DOHH2 (cell line): ENCODE results near the gene COBLL1.

Experiments
- H3F3A ChIP-seq: fragments of 200-600 bp; sonication (generic), shearing (Covaris generic); 2 replicates; pipeline ENCODE4 v1.6.0; 2016; ENCODE audit warnings: antibody characterized with exemption, mild to moderate bottlenecking; ENCODE audit not compliant: control insufficient read depth, insufficient read depth
- H3K27ac ChIP-seq: fragments of 200-600 bp; sonication (generic); 2 replicates; pipeline ENCODE4 v1.5.1; 2014; ENCODE audit warnings: low read depth, mild to moderate bottlenecking, low read length, moderate library complexity
- H3K27me3 ChIP-seq: fragments of 200-600 bp; sonication (generic); 2 replicates; pipeline ENCODE4 v1.6.1; 2014; ENCODE audit warnings: mild to moderate bottlenecking, low read length, mixed read lengths; ENCODE audit not compliant: control insufficient read depth
- H3K36me3 ChIP-seq: fragments of 200-600 bp; sonication (generic); 2 replicates; pipeline ENCODE4 v1.6.1; 2014; ENCODE audit warnings: mild to moderate bottlenecking, low read length, moderate library complexity, mixed read lengths; ENCODE audit not compliant: control insufficient read depth
- H3K4me1 ChIP-seq: fragments of 200-600 bp; sonication (generic); 2 replicates; pipeline ENCODE4 v1.6.1; 2014; ENCODE audit warnings: mild to moderate bottlenecking, low read length, mixed read lengths; ENCODE audit not compliant: control insufficient read depth
- H3K4me2 ChIP-seq: fragments of 200-600 bp; sonication (generic); 2 replicates; pipeline ENCODE4 v1.6.0; 2014; ENCODE audit warnings: mild to moderate bottlenecking, low read length, moderate library complexity
- H3K4me3 ChIP-seq: fragments of 200-600 bp; sonication (generic); 2 replicates; pipeline ENCODE4 v1.5.1; 2014; ENCODE audit warnings: mild to moderate bottlenecking, low read length, mixed read lengths
- H3K79me2 ChIP-seq: fragments of 200-600 bp; sonication (generic); 2 replicates; pipeline ENCODE4 v1.6.1; 2014; ENCODE audit warnings: mild to moderate bottlenecking, low read length, mixed read lengths; ENCODE audit not compliant: control insufficient read depth
- H3K9me2 ChIP-seq: fragments of 200-600 bp; sonication (generic); replicated peaks from 2 replicates; pipeline ENCODE4 v1.6.1; 2014; ENCODE audit warnings: mild to moderate bottlenecking, low read length, mixed read lengths; ENCODE audit not compliant: control insufficient read depth
- H3K9me3 ChIP-seq: fragments of 200-600 bp; sonication (generic); 2 replicates; pipeline ENCODE4 v1.6.1; 2014; ENCODE audit warnings: antibody characterized with exemption, low read length, mixed read lengths; ENCODE audit not compliant: control insufficient read depth, insufficient read depth
- H4K20me1 ChIP-seq: fragments of 200-600 bp; sonication (generic); 2 replicates; pipeline ENCODE4 v1.6.0; 2014; ENCODE audit warnings: low read depth, mild to moderate bottlenecking, antibody characterized with exemption, low read length, moderate library complexity; ENCODE audit not compliant: control insufficient read depth, insufficient read depth
- EZH2phosphoT487 ChIP-seq: fragments of 200-600 bp; sonication (generic); IDR thresholded peaks from 2 replicates; pipeline ENCODE4 v1.6.1; 2017; ENCODE audit warnings: borderline replicate concordance, mild to moderate bottlenecking, antibody characterized with exemption, low read length, moderate library complexity, mixed read lengths
- TF ChIP-seq, protein P1 (sequence below): fragments of 200-600 bp; sonication (generic); IDR thresholded peaks from one replicate; pipeline ENCODE4 v1.5.1; 2014; ENCODE audit warnings: antibody characterized with exemption, mild to moderate bottlenecking, low read depth, low read length; ENCODE audit not compliant: poor library complexity, severe bottlenecking

The COBLL1 gene

DNA sequence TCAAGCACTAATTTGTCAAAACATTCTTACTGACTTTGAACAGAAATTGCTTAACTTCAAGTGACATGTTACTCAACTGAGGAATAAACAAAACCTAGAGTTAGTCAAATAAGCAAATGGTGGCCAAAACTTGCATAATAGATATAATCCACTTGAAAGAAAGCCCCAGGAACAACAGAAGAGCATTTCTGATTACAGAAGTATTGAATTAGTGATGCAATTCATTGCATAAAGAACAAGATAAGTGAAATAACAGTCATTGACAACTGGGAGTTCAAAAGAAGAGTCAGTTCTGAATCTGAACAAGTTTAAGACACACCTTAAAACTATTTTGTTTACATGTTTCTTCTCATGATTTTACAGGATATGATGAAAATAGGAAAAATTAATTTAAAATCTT lies 30.8 kb downstream of the COBLL1 start:
- Histone ChIP-seq H3K9me2 (no peaks in the 10 kb centered on the region), H3K27ac (no peak overlapping the region), H3K27me3 (no peaks in the 10 kb centered on the region), H3K79me2 (no peaks in the 10 kb centered on the region), H3K4me3 (no peak overlapping the region), H3K4me2 (no peak overlapping the region), H3K4me1 (peaks cover 4% of the 10 kb centered on the region; the same call in 1 of the 2 replicates), H4K20me1 (no peaks in the 10 kb centered on the region), H3K36me3 (no peaks in the 10 kb centered on the region), H3F3A (no peaks in the 10 kb centered on the region), H3K9me3 (no peaks in the 10 kb centered on the region)
- TF ChIP-seq EZH2phosphoT487: no peak

DNA sequence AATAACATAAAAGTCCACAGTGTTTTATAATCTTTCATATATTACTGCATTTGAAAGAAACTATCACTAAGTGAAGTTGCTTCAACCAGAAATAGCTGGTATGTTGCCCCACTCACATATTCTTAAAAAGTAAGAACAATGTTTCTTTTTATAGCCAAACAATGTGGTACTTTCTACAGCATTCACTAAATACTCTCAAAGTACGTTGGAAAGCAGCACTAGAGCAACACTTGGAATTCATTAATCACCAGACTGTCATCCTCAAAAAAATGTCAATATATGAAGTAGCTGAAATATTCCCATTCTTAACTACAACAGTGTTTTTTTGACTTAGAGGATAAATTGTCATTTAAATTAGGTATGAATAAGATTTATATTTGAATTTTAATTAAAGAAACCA lies 32.8 kb downstream of the COBLL1 start:
- no peak overlapping the region for H3K27ac ChIP-seq
- H3K9me3 ChIP-seq: no peaks in the 10 kb centered on the region
- H4K20me1 ChIP-seq: no peaks in the 10 kb centered on the region
- no peaks in the 10 kb centered on the region for H3K36me3 ChIP-seq
- H3K4me3 ChIP-seq: no peak overlapping the region
- peaks cover 6% of the 10 kb centered on the region for H3K4me1 ChIP-seq
- H3K27me3 ChIP-seq: no peaks in the 10 kb centered on the region
- no peaks in the 10 kb centered on the region for H3K9me2 ChIP-seq
- no peaks in the 10 kb centered on the region for H3K79me2 ChIP-seq
- TF ChIP-seq, protein P1, sequence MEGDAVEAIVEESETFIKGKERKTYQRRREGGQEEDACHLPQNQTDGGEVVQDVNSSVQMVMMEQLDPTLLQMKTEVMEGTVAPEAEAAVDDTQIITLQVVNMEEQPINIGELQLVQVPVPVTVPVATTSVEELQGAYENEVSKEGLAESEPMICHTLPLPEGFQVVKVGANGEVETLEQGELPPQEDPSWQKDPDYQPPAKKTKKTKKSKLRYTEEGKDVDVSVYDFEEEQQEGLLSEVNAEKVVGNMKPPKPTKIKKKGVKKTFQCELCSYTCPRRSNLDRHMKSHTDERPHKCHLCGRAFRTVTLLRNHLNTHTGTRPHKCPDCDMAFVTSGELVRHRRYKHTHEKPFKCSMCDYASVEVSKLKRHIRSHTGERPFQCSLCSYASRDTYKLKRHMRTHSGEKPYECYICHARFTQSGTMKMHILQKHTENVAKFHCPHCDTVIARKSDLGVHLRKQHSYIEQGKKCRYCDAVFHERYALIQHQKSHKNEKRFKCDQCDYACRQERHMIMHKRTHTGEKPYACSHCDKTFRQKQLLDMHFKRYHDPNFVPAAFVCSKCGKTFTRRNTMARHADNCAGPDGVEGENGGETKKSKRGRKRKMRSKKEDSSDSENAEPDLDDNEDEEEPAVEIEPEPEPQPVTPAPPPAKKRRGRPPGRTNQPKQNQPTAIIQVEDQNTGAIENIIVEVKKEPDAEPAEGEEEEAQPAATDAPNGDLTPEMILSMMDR: no peak
- TF ChIP-seq EZH2phosphoT487: no peak
- no peaks in the 10 kb centered on the region for H3F3A ChIP-seq
- H3K4me2 ChIP-seq: no peak overlapping the region

DNA sequence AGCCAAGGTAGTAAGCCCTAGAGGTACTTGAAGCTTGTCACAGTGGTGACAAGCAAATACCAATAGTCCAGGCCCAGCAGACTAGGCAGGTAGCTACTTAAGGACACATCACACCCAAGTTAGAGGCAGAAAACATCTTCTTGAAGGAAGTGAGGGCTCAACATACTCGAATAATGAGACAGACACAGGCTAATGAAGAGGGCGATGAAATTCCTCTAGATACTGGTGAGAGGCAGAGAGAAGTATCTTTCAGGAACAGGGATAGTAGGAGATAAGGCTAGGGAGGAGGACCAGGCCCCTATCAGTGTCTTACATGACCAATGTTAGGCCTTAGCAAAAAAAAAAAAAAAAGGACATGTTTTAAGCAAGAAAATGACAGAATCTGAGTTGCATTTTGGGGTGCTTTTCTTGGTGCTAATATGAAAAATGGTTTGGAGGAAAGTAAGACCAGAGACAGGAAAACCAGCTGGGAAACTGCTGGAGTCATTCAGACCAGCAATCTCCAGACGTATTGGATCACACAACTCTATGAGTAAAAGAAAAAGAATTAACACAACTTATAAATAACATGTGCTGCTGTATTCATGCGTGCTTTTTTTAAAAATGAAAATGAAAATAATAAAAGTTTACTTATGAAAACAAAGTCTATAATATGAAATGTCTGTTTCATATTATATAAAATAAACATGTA lies 37.7 kb downstream of the COBLL1 start:
- Histone ChIP-seq H3K79me2 (no peaks in the 10 kb centered on the region), H3K9me2 (no peaks in the 10 kb centered on the region), H3F3A (0 out of 2 replicates have a peak, but pooled peaks cover 3% of the 10 kb centered on the region), H3K36me3 (no peaks in the 10 kb centered on the region), H3K4me3 (no peak overlapping the region), H3K4me2 (peak overlapping the region; percentile 0; the same call in 1 of the 2 replicates), H4K20me1 (no peaks in the 10 kb centered on the region), H3K4me1 (peaks cover 42% of the 10 kb centered on the region), H3K9me3 (no peaks in the 10 kb centered on the region), H3K27ac (no peak overlapping the region), H3K27me3 (no peaks in the 10 kb centered on the region)
- no peak for TF ChIP-seq EZH2phosphoT487
- TF ChIP-seq, protein P1: no peak

DNA sequence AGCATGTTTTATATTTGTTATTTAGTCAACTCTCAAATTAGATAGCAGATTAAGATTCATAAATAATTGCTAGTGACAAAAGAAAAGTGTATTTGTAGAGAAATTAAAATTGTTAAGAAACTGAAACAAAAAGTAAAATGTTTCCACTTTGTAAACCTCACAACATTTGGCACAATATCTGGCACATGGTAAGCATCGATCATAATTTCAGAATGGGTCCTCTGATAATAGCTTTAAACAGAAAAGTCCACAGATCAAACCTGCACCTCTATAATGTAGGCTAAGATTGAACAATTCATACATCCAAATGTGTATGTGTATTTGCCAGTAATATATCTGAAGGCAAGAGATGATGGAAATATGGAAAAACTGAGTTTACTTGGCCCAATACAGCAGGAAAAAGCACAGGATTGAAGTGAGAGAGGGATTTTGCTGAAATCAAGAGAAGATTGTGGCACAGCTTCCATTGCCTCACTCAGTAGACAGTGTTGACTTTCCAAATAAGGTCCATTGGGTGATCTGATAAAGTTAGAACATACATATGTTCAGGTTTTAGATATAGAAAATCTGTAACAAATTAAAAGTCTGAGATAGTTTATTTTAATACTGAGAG lies 39.4 kb downstream of the COBLL1 start:
- H3K9me2 ChIP-seq: no peaks in the 10 kb centered on the region
- H3K79me2 ChIP-seq: no peaks in the 10 kb centered on the region
- peaks cover 55% of the 10 kb centered on the region for H3K4me1 ChIP-seq
- H3K27me3 ChIP-seq: no peaks in the 10 kb centered on the region
- H3K4me2 ChIP-seq: peak overlapping the region; percentile 61
- peak overlapping the region; percentile 76 for H3K27ac ChIP-seq
- H3F3A ChIP-seq: 0 out of 2 replicates have a peak, but pooled peaks cover 3% of the 10 kb centered on the region
- TF ChIP-seq EZH2phosphoT487: no peak
- TF ChIP-seq, protein P1: no peak
- no peaks in the 10 kb centered on the region for H3K9me3 ChIP-seq
- H3K4me3 ChIP-seq: peak overlapping the region; percentile 61
- H4K20me1 ChIP-seq: no peaks in the 10 kb centered on the region
- H3K36me3 ChIP-seq: no peaks in the 10 kb centered on the region
